PFSK-1 (cell line): Measurements from ENCODE around the gene LSMEM2.

Experiments used
- POLR2AphosphoS5 ChIP-seq: IDR thresholded peaks from 2 replicates; pipeline ENCODE4 v1.6.1; 2012; ENCODE audit warnings: low read depth, mild to moderate bottlenecking, control low read depth, low read length, moderate library complexity
- TAF1 ChIP-seq: IDR thresholded peaks from 2 replicates; pipeline ENCODE4 v1.6.1; 2012; ENCODE audit warnings: low read length, control low read depth, borderline replicate concordance; ENCODE audit not compliant: insufficient read depth
- TF ChIP-seq, protein P1 (sequence below), 2 experiments: IDR thresholded peaks; 2 replicates each; pipeline versions ENCODE4 v1.6.1 to v1.8.0; 2011 to 2012; ENCODE audit warnings: low read depth in 2 of 2, low read length in 2 of 2, control low read depth in 1 of 2, inconsistent platforms in 1 of 2, mild to moderate bottlenecking in 1 of 2, moderate library complexity in 1 of 2; ENCODE audit not compliant: insufficient read depth in 1 of 2

DNA sequence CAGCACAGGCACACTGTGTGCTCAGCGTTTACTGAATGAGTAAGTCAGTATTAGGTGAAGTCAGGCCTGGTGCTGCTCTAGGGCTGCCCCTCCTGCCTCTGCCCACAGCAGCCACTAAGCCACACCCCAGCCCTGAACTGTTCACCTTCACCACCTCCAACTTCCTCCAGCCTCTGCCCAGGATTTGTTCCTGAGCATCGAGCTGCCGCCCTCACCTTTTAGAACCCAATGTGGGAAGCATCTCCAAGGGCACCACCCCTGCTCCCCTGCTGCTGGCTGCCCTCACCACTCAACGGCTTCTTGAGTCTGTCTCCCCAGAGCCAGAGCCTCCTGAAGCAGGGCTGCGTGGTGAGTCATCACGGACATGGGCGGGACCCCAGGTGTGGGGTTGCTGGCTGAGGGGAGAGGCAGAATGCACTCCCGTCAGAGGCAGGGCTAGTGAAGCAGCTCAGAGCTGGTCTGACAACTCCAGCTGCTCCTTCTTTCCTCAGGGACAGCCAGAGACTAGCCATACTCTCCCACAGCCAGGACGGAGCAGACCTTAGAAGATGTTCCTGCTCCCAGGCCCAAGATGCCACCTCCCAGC lies 37.9 kb downstream of the LSMEM2 start:
- TF ChIP-seq POLR2AphosphoS5 (no peak), TAF1 (no peak)
- TF ChIP-seq, protein P1, sequence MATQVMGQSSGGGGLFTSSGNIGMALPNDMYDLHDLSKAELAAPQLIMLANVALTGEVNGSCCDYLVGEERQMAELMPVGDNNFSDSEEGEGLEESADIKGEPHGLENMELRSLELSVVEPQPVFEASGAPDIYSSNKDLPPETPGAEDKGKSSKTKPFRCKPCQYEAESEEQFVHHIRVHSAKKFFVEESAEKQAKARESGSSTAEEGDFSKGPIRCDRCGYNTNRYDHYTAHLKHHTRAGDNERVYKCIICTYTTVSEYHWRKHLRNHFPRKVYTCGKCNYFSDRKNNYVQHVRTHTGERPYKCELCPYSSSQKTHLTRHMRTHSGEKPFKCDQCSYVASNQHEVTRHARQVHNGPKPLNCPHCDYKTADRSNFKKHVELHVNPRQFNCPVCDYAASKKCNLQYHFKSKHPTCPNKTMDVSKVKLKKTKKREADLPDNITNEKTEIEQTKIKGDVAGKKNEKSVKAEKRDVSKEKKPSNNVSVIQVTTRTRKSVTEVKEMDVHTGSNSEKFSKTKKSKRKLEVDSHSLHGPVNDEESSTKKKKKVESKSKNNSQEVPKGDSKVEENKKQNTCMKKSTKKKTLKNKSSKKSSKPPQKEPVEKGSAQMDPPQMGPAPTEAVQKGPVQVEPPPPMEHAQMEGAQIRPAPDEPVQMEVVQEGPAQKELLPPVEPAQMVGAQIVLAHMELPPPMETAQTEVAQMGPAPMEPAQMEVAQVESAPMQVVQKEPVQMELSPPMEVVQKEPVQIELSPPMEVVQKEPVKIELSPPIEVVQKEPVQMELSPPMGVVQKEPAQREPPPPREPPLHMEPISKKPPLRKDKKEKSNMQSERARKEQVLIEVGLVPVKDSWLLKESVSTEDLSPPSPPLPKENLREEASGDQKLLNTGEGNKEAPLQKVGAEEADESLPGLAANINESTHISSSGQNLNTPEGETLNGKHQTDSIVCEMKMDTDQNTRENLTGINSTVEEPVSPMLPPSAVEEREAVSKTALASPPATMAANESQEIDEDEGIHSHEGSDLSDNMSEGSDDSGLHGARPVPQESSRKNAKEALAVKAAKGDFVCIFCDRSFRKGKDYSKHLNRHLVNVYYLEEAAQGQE (IDR thresholded peaks at IDR 0.05; ENCODE audit: insufficient read depth in 1 of 2, low read depth in 2 of 2, low read length in 2 of 2) = no peak
